Hepatocyte (in vitro differentiated cells): ENCODE results near the gene OR2S2.

Experiments used
- CTCF ChIP-seq: fragments of 200-600 bp; sonication (generic); IDR thresholded peaks from 2 replicates; pipeline ENCODE4 v1.5.1; 2016; ENCODE audit warnings: antibody characterized with exemption, mild to moderate bottlenecking; ENCODE audit not compliant: poor library complexity
- EZH2phosphoT487 ChIP-seq: fragments of 200-600 bp; sonication (generic); IDR thresholded peaks from one replicate; pipeline ENCODE4 v1.6.1; 2018; ENCODE audit warnings: antibody characterized with exemption, mild to moderate bottlenecking, low read depth, moderate library complexity; ENCODE audit not compliant: unreplicated experiment, severe bottlenecking

- no peak for TF ChIP-seq CTCF
- TF ChIP-seq EZH2phosphoT487, result no peak
Measured at GRCh38 chr9:35918780-35919179, 39.2 kb downstream of the OR2S2 start.
